K562 (cell line): Measurements from ENCODE around the gene SERPINE1. TPM values are rescaled to one million over a fixed set of nuclear protein-coding genes. Genes with fewer than 3 reads are reported as not detected.

Experiments used
- ATF6 ChIP-seq: sonication (generic); formaldehyde crosslinking; IDR thresholded peaks from 2 replicates; pipeline ENCODE4 v1.4.0; 2020; ENCODE audit warnings: mild to moderate bottlenecking, missing genetic modification reagents
- BDP1 ChIP-seq: IDR thresholded peaks from 3 replicates; pipeline ENCODE4 v1.6.1; 2011; ENCODE audit not compliant: insufficient read length, insufficient read depth
- CEBPG ChIP-seq, 3 experiments: fragments of 200-800 bp in 1 of 3; sonication (Bioruptor generic) in 1 of 3; sonication (generic) in 1 of 3; formaldehyde crosslinking in 1 of 3; IDR thresholded peaks in 2 of 3; conservative IDR thresholded peaks in 1 of 3; 2 replicates each; pipeline versions ENCODE4 v1.6.1 to v1.8.0; 2016 to 2022; ENCODE audit warnings: missing compliant biosample characterization in 2 of 3, missing genetic modification characterization in 2 of 3, mild to moderate bottlenecking in 1 of 3, missing genetic modification reagents in 1 of 3
- KDM1A ChIP-seq, 2 experiments: fragments of 450-650 bp; IDR thresholded peaks; 2 replicates each; pipeline ENCODE4 v1.6.1; 2016; ENCODE audit warnings: mild to moderate bottlenecking in 2 of 2
- KDM4B ChIP-seq, 2 experiments: fragments of 450-650 bp in 1 of 2; sonication (generic) in 1 of 2; IDR thresholded peaks; 2 replicates each; pipeline ENCODE4 v1.6.1; 2016 to 2017; ENCODE audit warnings: borderline replicate concordance in 2 of 2, antibody characterized with exemption in 1 of 2, low read depth in 1 of 2, mild to moderate bottlenecking in 1 of 2
- MCM5 ChIP-seq: fragments of 450-650 bp; IDR thresholded peaks from 2 replicates; pipeline ENCODE4 v1.6.1; 2016; ENCODE audit warnings: low read depth
- MXD1 ChIP-seq: fragments of 250-450 bp; sonication (Bioruptor Pico); IDR thresholded peaks from 2 replicates; pipeline ENCODE4 v1.8.0; 2021; ENCODE audit warnings: borderline replicate concordance, mild to moderate bottlenecking, moderate library complexity; ENCODE audit not compliant: poor library complexity, severe bottlenecking
- NCOR1 ChIP-seq: fragments of 450-650 bp; IDR thresholded peaks from 2 replicates; pipeline ENCODE4 v1.6.1; 2016; ENCODE audit warnings: mild to moderate bottlenecking, moderate library complexity
- PHB2 ChIP-seq: fragments of 450-650 bp; IDR thresholded peaks from 2 replicates; pipeline ENCODE4 v1.6.1; 2017; ENCODE audit warnings: low read depth
- PRMT5 ChIP-seq: sonication (generic); formaldehyde crosslinking; IDR thresholded peaks from 2 replicates; pipeline ENCODE4 v1.5.0; 2020; ENCODE audit warnings: missing genetic modification reagents
- SMAD2 ChIP-seq: fragments of 150-350 bp; IDR thresholded peaks from 2 replicates; pipeline ENCODE4 v1.6.1; 2014; ENCODE audit warnings: low read depth, mild to moderate bottlenecking, low read length
- SMAD4 ChIP-seq: fragments of 250-450 bp; sonication (Bioruptor Pico); conservative IDR thresholded peaks from 2 replicates; pipeline ENCODE4 v1.8.0; 2021; ENCODE audit warnings: inconsistent platforms, mild to moderate bottlenecking, moderate library complexity
- SUPT5H ChIP-seq: fragments of 450-650 bp; IDR thresholded peaks from 2 replicates; pipeline ENCODE4 v1.6.1; 2016
- TBP ChIP-seq: optimal IDR thresholded peaks from 2 replicates; pipeline ENCODE3; 2011; ENCODE audit warnings: low read depth, low read length, improper control_type of control experiment
- ZBTB11 ChIP-seq, 3 experiments: fragments of 200-800 bp in 1 of 3; fragments of 250-450 bp in 1 of 3; fragments of 450-650 bp in 1 of 3; sonication (Bioruptor Pico) in 1 of 3; sonication (Bioruptor generic) in 1 of 3; formaldehyde crosslinking in 1 of 3; IDR thresholded peaks; 2 replicates each; pipeline versions ENCODE4 v1.6.1 to v1.8.0; 2016 to 2022; ENCODE audit warnings: mild to moderate bottlenecking in 2 of 3, missing genetic modification characterization in 2 of 3, missing compliant biosample characterization in 1 of 3, moderate library complexity in 1 of 3
- ZFP36 ChIP-seq: fragments of 150-350 bp; IDR thresholded peaks from 2 replicates; pipeline ENCODE4 v1.6.1; 2018; ENCODE audit warnings: low read length, low read depth; ENCODE audit not compliant: partially characterized antibody
- ZNF165 ChIP-seq: fragments of 250-450 bp; sonication (Bioruptor Pico); IDR thresholded peaks from 2 replicates; pipeline ENCODE4 v1.4.0; 2020; ENCODE audit warnings: borderline replicate concordance
- ZNF23 ChIP-seq: fragments of 250-450 bp; sonication (Bioruptor Pico); IDR thresholded peaks from 2 replicates; pipeline ENCODE4 v1.4.0; 2020; ENCODE audit warnings: mild to moderate bottlenecking
- ZNF277 ChIP-seq: fragments of 250-450 bp; sonication (Bioruptor Pico); IDR thresholded peaks from 2 replicates; pipeline ENCODE4 v1.8.0; 2022; ENCODE audit warnings: inconsistent platforms, mild to moderate bottlenecking, moderate library complexity, borderline replicate concordance
- polyA plus RNA-seq, 8 experiments: library from polyadenylated mRNA; depleted of rRNA in 4 of 8; stranded (reverse) in 5 of 8; unstranded in 3 of 8; fragments of >200 nt; fragmentation: Nextera tagmentation in 2 of 8; fragmentation: Illumina TruSeq in 1 of 8; extraction: Ambion mirVana in 2 of 8; extraction: Trizol in 1 of 8; gene quantifications; 2 replicates each; pipeline versions ENCODE4 v1.2.1 to v1.2.3, GENCODE V29; 2011 to 2014; ENCODE audit warnings: inconsistent platforms in 1 of 8, missing spikeins in 1 of 8
- total RNA-seq, 7 experiments: library from RNA; depleted of rRNA in 6 of 7; stranded (reverse); fragments of >200 nt in 6 of 7; fragmentation: Illumina TruSeq in 2 of 7; extraction: Trizol in 2 of 7; gene quantifications; 2 replicates each; pipeline versions ENCODE4 v1.2.1 to v1.2.3, GENCODE V29; 2011 to 2021; ENCODE audit warnings: low replicate concordance in 1 of 7

The SERPINE1 gene
- total and polyA plus RNA-seq, 9 of the 15 experiments (the other 6 are each of a cell fraction or from before 2014, with no cell fraction given) = 0.22 to 4.8 (median 0.91) TPM

- TF ChIP-seq ZBTB11 (CRISPR knock-in tag; IDR thresholded peaks at IDR 0.05) (peak in 1 of 3 experiments; percentile 61; a peak in 1 of 6 replicates), TBP (peak; percentile 95), ZNF23 (CRISPR knock-in tag) (no peak), BDP1 (no peak), ZNF165 (CRISPR knock-in tag) (no peak), ZNF277 (CRISPR knock-in tag) (no peak), ZFP36 (peak; percentile 59), PRMT5 (CRISPR knock-in tag) (peak; percentile 97), KDM4B (IDR thresholded peaks at IDR 0.05; ENCODE audit: borderline replicate concordance in 2 of 2, low read depth in 1 of 2) (0 out of 4 replicates have a peak, but pooled peaks of 1 of the 2 experiments have one; percentile 55), KDM1A (IDR thresholded peaks at IDR 0.05) (no peak), NCOR1 (no peak), ATF6 (CRISPR knock-in tag) (peak; percentile 99), SUPT5H (no peak), MCM5 (no peak), PHB2 (no peak), MXD1 (CRISPR knock-in tag) (peak; percentile 57), SMAD2 (no peak), CEBPG (CRISPR knock-in tag; IDR thresholded peaks at IDR 0.05) (peak; percentile 19; the same call in 1 of the 2 replicates), CEBPG (tag; conservative IDR thresholded peaks at IDR 0.05 in 1 of 2, IDR thresholded peaks at IDR 0.05 in 1 of 2) (no peak), SMAD4 (CRISPR knock-in tag) (peak; percentile 80; the same call in 1 of the 2 replicates)
These were observed 38.4 kb downstream of the SERPINE1 start, which contains the start of gene VGF (continued) for GRCh38 chr7:101165075-101165957.
